Mucosa of descending colon (tissue), 3 donors: Measurements from ENCODE around the gene SLC6A3. TPM values are rescaled to one million over a fixed set of nuclear protein-coding genes. Genes with fewer than 3 reads are reported as not detected.

Source experiments
- ATAC-seq: fragments of 200-7000 bp; cut with Tn5 transposase; one replicate; pipeline ENCODE4 v1.9.1; 2020; ENCODE audit warnings: mild to moderate bottlenecking, moderate library complexity
- DNase-seq, 3 donors: peaks; one replicate each; pipeline ENCODE4 v3.0.0-alpha.2; 2020
- H3K36me3 ChIP-seq: fragments of 200-600 bp; one replicate; pipeline ENCODE4 v1.8.0; 2021; ENCODE audit warnings: low read depth, mild to moderate bottlenecking
- H3K4me1 ChIP-seq: fragments of 200-600 bp; one replicate; pipeline ENCODE4 v1.8.0; 2021; ENCODE audit warnings: low read depth, mild to moderate bottlenecking
- H3K4me3 ChIP-seq: fragments of 200-600 bp; one replicate; pipeline ENCODE4 v1.8.0; 2021; ENCODE audit warnings: mild to moderate bottlenecking
- H3K9me3 ChIP-seq: fragments of 200-600 bp; one replicate; pipeline ENCODE4 v1.8.0; 2021; ENCODE audit warnings: mild to moderate bottlenecking
- intact Hi-C, 2 donors: fragments of 100-400 bp; cut with DNase I in 1 of 2; cut with micrococcal nuclease in 1 of 2; formaldehyde crosslinking; loops; one replicate each; pipeline versions ENCODE4 v1.11.0 to v1.11.1; 2022; cut with DNase I, micrococcal nuclease
- total RNA-seq, 3 donors: library from RNA; stranded (reverse); fragmentation: NEBNext Ultra II Directional in 2 of 3; extraction: Animal tissue kit (Norgen Biotek cat#: 25700) in 2 of 3; gene quantifications; one replicate each; pipeline versions ENCODE4 v1.2.1 to v1.2.4, GENCODE V29; 2021 to 2023
- TF ChIP-seq, protein P1 (sequence below): fragments of 200-600 bp; IDR thresholded peaks from one replicate; pipeline ENCODE4 v1.8.0; 2022; ENCODE audit warnings: antibody characterized with exemption, mild to moderate bottlenecking
- donor health status: DM: no; HTN: no; CAD: no; lungs with moderate emphysema.
- donor health status: DM: no; HTN: no; CAD: no.
- donor health status: DM: no; HTN: yes; CAD: no.

SLC6A3 gene
- total RNA-seq, 3 donors from 2014 or later: not detected

DNA sequence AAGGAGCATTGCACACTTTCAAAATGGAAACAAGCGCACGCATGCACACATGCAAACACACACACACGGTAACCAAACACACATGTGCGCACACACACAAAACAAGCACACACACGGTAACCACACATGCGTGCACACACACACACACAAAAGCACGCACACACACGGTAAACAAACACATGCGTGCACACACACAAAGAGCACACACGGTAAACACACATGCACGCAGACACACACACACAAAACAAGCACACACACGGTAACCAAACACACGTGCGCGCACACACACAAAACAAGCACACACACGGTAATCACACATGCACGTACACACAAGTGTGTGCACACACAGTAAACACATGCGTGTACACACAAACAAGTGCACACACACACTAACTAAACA is 19.3 kb upstream of the SLC6A3 start:
- DNase-seq (no peak), ATAC-seq (no peak)
- Histone ChIP-seq H3K36me3 (no peaks in the 10 kb centered on the region), H3K9me3 (no peaks in the 10 kb centered on the region), H3K4me3 (no peak overlapping the region), H3K4me1 (no peaks in the 10 kb centered on the region)
- TF ChIP-seq, protein P1, sequence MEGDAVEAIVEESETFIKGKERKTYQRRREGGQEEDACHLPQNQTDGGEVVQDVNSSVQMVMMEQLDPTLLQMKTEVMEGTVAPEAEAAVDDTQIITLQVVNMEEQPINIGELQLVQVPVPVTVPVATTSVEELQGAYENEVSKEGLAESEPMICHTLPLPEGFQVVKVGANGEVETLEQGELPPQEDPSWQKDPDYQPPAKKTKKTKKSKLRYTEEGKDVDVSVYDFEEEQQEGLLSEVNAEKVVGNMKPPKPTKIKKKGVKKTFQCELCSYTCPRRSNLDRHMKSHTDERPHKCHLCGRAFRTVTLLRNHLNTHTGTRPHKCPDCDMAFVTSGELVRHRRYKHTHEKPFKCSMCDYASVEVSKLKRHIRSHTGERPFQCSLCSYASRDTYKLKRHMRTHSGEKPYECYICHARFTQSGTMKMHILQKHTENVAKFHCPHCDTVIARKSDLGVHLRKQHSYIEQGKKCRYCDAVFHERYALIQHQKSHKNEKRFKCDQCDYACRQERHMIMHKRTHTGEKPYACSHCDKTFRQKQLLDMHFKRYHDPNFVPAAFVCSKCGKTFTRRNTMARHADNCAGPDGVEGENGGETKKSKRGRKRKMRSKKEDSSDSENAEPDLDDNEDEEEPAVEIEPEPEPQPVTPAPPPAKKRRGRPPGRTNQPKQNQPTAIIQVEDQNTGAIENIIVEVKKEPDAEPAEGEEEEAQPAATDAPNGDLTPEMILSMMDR: no peak
- intact Hi-C loops: no loop called here

DNA sequence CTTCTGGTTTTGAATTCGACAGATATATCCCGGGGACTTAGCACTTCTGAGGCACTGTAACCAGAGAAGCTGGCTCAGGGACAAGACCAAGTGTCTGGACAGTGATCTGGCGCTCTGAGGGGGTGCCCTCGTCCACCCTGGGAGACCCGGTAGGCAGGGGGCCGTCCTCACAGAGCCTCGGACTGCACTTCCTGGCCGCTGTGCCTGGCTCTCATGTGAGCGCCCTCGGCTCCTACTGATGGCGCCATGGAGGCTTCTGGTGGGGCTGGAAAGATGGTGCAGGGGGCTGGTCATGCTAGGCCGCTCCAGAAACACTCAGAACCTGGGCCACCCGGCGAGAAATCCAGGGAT is 18.8 kb upstream of the SLC6A3 start:
- H3K36me3 ChIP-seq: no peaks in the 10 kb centered on the region

DNA sequence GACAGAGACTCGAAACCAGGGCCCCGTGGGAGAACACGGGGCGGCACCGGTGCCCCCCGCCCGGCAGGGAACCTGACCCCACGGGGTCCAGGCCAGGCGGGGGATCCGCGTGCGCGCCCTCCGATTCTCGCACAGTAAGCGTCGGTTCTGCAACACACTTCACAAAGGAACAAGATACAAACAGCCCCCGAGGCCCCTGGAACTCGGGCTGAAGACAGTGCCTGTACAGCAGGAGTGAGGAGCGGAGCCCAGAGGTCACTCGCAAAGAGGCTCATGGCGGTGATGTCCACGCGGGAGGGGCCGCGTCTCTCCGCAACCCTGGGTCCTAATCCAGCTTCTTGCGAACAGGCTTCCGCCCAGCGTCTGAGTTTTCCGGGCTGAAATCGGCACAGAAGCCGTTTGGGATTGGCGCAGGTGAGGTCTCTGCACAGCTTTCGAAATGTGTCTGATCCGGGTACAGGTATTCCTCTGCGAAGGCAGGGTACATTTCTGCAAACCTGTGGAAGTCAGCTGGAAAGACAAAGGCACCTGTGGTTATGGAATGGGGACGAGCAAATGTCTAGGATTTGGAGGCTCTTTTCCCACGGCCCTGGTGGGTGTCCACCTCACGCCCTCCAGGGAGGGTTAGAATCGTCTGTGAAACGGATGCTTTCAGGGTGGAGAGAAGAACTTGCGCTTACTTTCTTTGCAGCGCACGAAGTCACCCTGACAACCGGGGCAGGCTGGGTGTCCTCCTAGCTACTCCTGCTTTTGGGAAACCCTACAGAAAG is 18.3 kb upstream of the SLC6A3 start:
- intact Hi-C loops: no loop called here
- no peak for ATAC-seq
- TF ChIP-seq, protein P1: no peak
- Histone ChIP-seq H3K4me1 (no peaks in the 10 kb centered on the region), H3K4me3 (no peak overlapping the region), H3K36me3 (no peaks in the 10 kb centered on the region), H3K9me3 (no peaks in the 10 kb centered on the region)
- peak in 2 of 3 donors; percentile 15 to 43 for DNase-seq

More for the DNA sequence above, 18.8 kb upstream of the SLC6A3 start:
- Histone ChIP-seq H3K4me1 (no peaks in the 10 kb centered on the region), H3K9me3 (no peaks in the 10 kb centered on the region), H3K4me3 (no peak overlapping the region)
- intact Hi-C loops: no loop called here
- TF ChIP-seq, protein P1: no peak
- DNase-seq (peak in 1 of 3 donors; percentile 43), ATAC-seq (no peak)

DNA sequence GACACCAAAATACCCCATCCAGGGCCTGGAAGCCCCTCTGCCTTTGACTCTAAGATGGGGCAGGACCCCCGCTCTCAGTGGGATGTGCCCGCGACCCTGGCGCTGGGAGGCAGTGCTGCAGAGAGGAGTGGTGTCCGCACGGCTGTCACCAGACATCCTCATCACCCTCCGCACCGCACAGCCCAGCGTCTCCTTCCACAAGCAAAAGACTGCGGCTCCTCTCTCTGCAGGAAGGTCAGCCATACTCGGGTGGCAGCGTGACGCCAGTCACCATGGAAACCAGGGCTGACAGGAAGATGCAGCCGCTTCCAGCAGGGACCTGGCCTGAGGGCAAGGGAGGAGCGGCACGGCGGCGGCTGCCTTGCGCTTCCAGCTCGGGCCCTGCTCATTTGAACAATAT is 17.1 kb upstream of the SLC6A3 start:
- no peaks in the 10 kb centered on the region for H3K36me3 ChIP-seq

DNA sequence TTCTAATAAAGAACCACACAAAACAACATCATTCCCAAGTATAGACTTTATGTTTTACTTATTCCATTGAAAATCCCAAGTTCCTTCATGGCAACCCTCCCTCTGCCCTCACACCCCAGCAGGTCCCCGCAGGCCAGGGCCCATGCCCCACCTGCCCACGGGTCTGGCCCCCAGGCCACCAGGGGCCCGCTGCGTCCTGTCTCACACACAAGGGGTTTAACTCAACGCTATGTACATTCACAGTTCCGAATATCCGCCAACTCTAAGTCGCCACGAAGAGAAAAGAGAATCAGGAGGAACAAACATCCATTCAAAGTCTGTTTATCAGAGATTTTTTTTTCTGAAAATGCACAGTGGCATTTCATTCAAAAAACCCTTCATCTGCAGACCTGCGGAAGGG is 16.2 kb upstream of the SLC6A3 start:
- Histone ChIP-seq H3K36me3 (no peaks in the 10 kb centered on the region), H3K4me3 (no peak overlapping the region), H3K9me3 (peaks cover 6% of the 10 kb centered on the region), H3K4me1 (no peaks in the 10 kb centered on the region)
- TF ChIP-seq, protein P1: no peak
- ATAC-seq (no peak), DNase-seq (no peak)
- intact Hi-C loops: no loop called here

More for the DNA sequence above, 17.1 kb upstream of the SLC6A3 start:
- TF ChIP-seq, protein P1: no peak
- Histone ChIP-seq H3K9me3 (peaks cover under 1% of the 10 kb centered on the region), H3K4me3 (no peak overlapping the region), H3K4me1 (no peaks in the 10 kb centered on the region)
- ATAC-seq (no peak), DNase-seq (no peak)
- intact Hi-C loops: no loop called here
